Loucy (cell line): ENCODE results near the gene ABCC8.

ENCODE experiments used
- H2AFZ ChIP-seq: fragments of 200-600 bp; sonication (generic); 2 replicates; pipeline ENCODE4 v1.6.0; 2016; ENCODE audit warnings: antibody characterized with exemption, mild to moderate bottlenecking, low read length, moderate library complexity
- H3F3A ChIP-seq: fragments of 200-600 bp; 2 replicates; pipeline ENCODE4 v1.6.0; 2016; ENCODE audit warnings: antibody characterized with exemption, low read depth, mild to moderate bottlenecking
- H3K27me3 ChIP-seq: fragments of 200-600 bp; sonication (generic); 2 replicates; pipeline ENCODE4 v1.6.1; 2014; ENCODE audit warnings: low read length, mild to moderate bottlenecking; ENCODE audit not compliant: insufficient read depth, poor library complexity, severe bottlenecking
- H3K36me3 ChIP-seq: fragments of 200-600 bp; sonication (generic); 2 replicates; pipeline ENCODE4 v1.6.1; 2016; ENCODE audit warnings: low read length; ENCODE audit not compliant: insufficient read depth
- H3K4me1 ChIP-seq: fragments of 200-600 bp; sonication (generic); 2 replicates; pipeline ENCODE4 v1.5.1; 2014; ENCODE audit warnings: low read length, mild to moderate bottlenecking; ENCODE audit not compliant: insufficient read depth, poor library complexity, severe bottlenecking
- H3K4me2 ChIP-seq: fragments of 200-600 bp; sonication (generic); 2 replicates; pipeline ENCODE4 v1.6.0; 2014; ENCODE audit warnings: antibody characterized with exemption, low read length, low read depth, mild to moderate bottlenecking; ENCODE audit not compliant: poor library complexity, severe bottlenecking
- H3K4me3 ChIP-seq: fragments of 200-600 bp; sonication (generic); 2 replicates; pipeline ENCODE4 v1.5.1; 2014; ENCODE audit warnings: low read length, mild to moderate bottlenecking, mixed read lengths; ENCODE audit not compliant: poor library complexity, severe bottlenecking
- H3K79me2 ChIP-seq: fragments of 200-600 bp; sonication (generic); 2 replicates; pipeline ENCODE4 v1.6.1; 2014; ENCODE audit warnings: low read length; ENCODE audit not compliant: insufficient read depth
- H3K9ac ChIP-seq: fragments of 200-600 bp; sonication (generic); 2 replicates; pipeline ENCODE4 v1.6.0; 2014; ENCODE audit warnings: mild to moderate bottlenecking, low read depth, low read length, moderate library complexity; ENCODE audit not compliant: poor library complexity, severe bottlenecking
- H3K9me2 ChIP-seq: fragments of 200-600 bp; sonication (generic); replicated peaks from 2 replicates; pipeline ENCODE4 v1.6.1; 2016; ENCODE audit warnings: low read depth, low read length, mixed read lengths
- H3K9me3 ChIP-seq: fragments of 200-600 bp; sonication (generic); 2 replicates; pipeline ENCODE4 v1.6.1; 2014; ENCODE audit warnings: mild to moderate bottlenecking, antibody characterized with exemption, low read length, low read depth; ENCODE audit not compliant: insufficient read depth
- H4K20me1 ChIP-seq: fragments of 200-600 bp; sonication (generic); 2 replicates; pipeline ENCODE4 v1.6.0; 2014; ENCODE audit warnings: antibody characterized with exemption, low read length, mild to moderate bottlenecking; ENCODE audit not compliant: insufficient read depth, poor library complexity, severe bottlenecking
- EZH2phosphoT487 ChIP-seq: fragments of 200-600 bp; IDR thresholded peaks from 2 replicates; pipeline ENCODE4 v1.6.1; 2018; ENCODE audit warnings: antibody characterized with exemption, mild to moderate bottlenecking, moderate library complexity, borderline replicate concordance
- TF ChIP-seq, protein P1 (sequence below): fragments of 200-600 bp; sonication (generic); conservative IDR thresholded peaks from 2 replicates; pipeline ENCODE4 v1.5.1; 2014; ENCODE audit warnings: mild to moderate bottlenecking, antibody characterized with exemption, low read length

ABCC8 gene

DNA sequence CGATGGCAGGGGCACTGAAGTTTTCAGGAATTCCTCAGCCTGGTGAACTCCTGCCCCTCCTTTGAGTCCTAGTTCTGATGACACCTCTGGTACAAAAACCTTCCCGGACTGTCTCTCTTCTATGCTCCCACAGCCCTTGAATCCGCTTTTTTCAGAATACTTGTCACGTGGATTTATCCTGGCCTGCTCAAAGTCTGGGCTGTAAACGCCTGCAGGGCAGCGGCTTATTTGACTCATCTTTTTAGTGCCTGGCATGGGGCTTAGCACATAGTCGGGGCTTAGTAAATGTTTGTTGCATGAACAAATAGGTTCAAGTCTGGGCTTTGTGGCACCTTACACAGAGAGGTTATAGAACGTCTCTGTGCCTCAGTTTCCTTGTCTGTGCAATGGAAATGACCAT is 74.8 kb downstream of the ABCC8 start:
- no peak overlapping the region for H3K4me2 ChIP-seq
- no peaks in the 10 kb centered on the region for H3K4me1 ChIP-seq

GRCh38 chr11:17401316-17401715 is 75.3 kb downstream of the ABCC8 start:
- H3K9ac ChIP-seq: no peak overlapping the region
- no peaks in the 10 kb centered on the region for H3K27me3 ChIP-seq

More for the DNA sequence above, 74.8 kb downstream of the ABCC8 start:
- H3K36me3 ChIP-seq: no peaks in the 10 kb centered on the region
- H3K79me2 ChIP-seq: no peaks in the 10 kb centered on the region
- TF ChIP-seq EZH2phosphoT487: no peak
- TF ChIP-seq, protein P1, sequence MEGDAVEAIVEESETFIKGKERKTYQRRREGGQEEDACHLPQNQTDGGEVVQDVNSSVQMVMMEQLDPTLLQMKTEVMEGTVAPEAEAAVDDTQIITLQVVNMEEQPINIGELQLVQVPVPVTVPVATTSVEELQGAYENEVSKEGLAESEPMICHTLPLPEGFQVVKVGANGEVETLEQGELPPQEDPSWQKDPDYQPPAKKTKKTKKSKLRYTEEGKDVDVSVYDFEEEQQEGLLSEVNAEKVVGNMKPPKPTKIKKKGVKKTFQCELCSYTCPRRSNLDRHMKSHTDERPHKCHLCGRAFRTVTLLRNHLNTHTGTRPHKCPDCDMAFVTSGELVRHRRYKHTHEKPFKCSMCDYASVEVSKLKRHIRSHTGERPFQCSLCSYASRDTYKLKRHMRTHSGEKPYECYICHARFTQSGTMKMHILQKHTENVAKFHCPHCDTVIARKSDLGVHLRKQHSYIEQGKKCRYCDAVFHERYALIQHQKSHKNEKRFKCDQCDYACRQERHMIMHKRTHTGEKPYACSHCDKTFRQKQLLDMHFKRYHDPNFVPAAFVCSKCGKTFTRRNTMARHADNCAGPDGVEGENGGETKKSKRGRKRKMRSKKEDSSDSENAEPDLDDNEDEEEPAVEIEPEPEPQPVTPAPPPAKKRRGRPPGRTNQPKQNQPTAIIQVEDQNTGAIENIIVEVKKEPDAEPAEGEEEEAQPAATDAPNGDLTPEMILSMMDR: no peak
- no peaks in the 10 kb centered on the region for H4K20me1 ChIP-seq
- no peak overlapping the region for H2AFZ ChIP-seq
- no peaks in the 10 kb centered on the region for H3K9me2 ChIP-seq
- H3F3A ChIP-seq: no peaks in the 10 kb centered on the region
- no peaks in the 10 kb centered on the region for H3K9me3 ChIP-seq
- no peaks in the 10 kb centered on the region for H3K27me3 ChIP-seq
- no peak overlapping the region for H3K4me3 ChIP-seq
- H3K9ac ChIP-seq: no peak overlapping the region

GRCh38 chr11:17400048-17400775 is 76.4 kb downstream of the ABCC8 start:
- TF ChIP-seq, protein P1: no peak
- TF ChIP-seq EZH2phosphoT487: no peak
- H3K4me2 ChIP-seq: no peak overlapping the region
- H3F3A ChIP-seq: no peaks in the 10 kb centered on the region
- no peak overlapping the region for H3K4me3 ChIP-seq
- no peaks in the 10 kb centered on the region for H3K36me3 ChIP-seq
- H4K20me1 ChIP-seq: no peaks in the 10 kb centered on the region
- no peaks in the 10 kb centered on the region for H3K9me2 ChIP-seq
- H3K9ac ChIP-seq: no peak overlapping the region
- no peaks in the 10 kb centered on the region for H3K27me3 ChIP-seq
- no peaks in the 10 kb centered on the region for H3K4me1 ChIP-seq
- H2AFZ ChIP-seq: no peak overlapping the region
- no peaks in the 10 kb centered on the region for H3K9me3 ChIP-seq
- H3K79me2 ChIP-seq: no peaks in the 10 kb centered on the region

More at GRCh38 chr11:17401316-17401715, 75.3 kb downstream of the ABCC8 start:
- Histone ChIP-seq H4K20me1 (no peaks in the 10 kb centered on the region), H3K9me3 (no peaks in the 10 kb centered on the region), H3F3A (no peaks in the 10 kb centered on the region), H3K36me3 (no peaks in the 10 kb centered on the region), H3K4me2 (no peak overlapping the region), H2AFZ (no peak overlapping the region), H3K79me2 (no peaks in the 10 kb centered on the region), H3K9me2 (no peaks in the 10 kb centered on the region), H3K4me3 (no peak overlapping the region), H3K4me1 (no peaks in the 10 kb centered on the region)
- TF ChIP-seq EZH2phosphoT487: no peak
- TF ChIP-seq, protein P1: no peak
